Activated CD8-positive, alpha-beta memory T cell treated with anti-CD3 and anti-CD28 coated beads for 24 hours (primary cell): Measurements from ENCODE around the gene DMD.
"Not testable (repeated sequence)": the region's sequence is repeated elsewhere in the genome, so short reads cannot be mapped to it uniquely, and the experiment has no call there.

Source experiments
- DNase-seq: peaks from one replicate; pipeline ENCODE4 v3.0.0-alpha.2; 2020

The DMD gene

GRCh38 chrX:31464306-31464915 is 1746.9 kb downstream of the DMD start:
- no peak for DNase-seq

- DNase-seq = no peak
Measured at GRCh38 chrX:31461266-31461665, 1750.1 kb downstream of the DMD start.

GRCh38 chrX:31459361-31459760 is 1752.0 kb downstream of the DMD start:
- DNase-seq = no peak

GRCh38 chrX:31449965-31450364 is 1761.4 kb downstream of the DMD start:
- DNase-seq = no peak

GRCh38 chrX:31449081-31449480 is 1762.3 kb downstream of the DMD start:
- DNase-seq = no peak

- no peak for DNase-seq
Measured at GRCh38 chrX:31445542-31445941, 1765.8 kb downstream of the DMD start.

GRCh38 chrX:31443654-31444053 is 1767.7 kb downstream of the DMD start:
- DNase-seq = no peak

GRCh38 chrX:31440546-31440945 is 1770.8 kb downstream of the DMD start:
- no peak for DNase-seq

GRCh38 chrX:31436424-31436823 is 1774.9 kb downstream of the DMD start:
- no peak for DNase-seq

GRCh38 chrX:31435592-31435991 is 1775.8 kb downstream of the DMD start:
- DNase-seq = no peak

GRCh38 chrX:31433856-31434255 is 1777.5 kb downstream of the DMD start:
- no peak for DNase-seq

GRCh38 chrX:31429915-31430314 is 1781.4 kb downstream of the DMD start:
- no peak for DNase-seq

GRCh38 chrX:31423609-31424189 is 1787.7 kb downstream of the DMD start:
- DNase-seq = no peak

- DNase-seq = no peak
Measured at GRCh38 chrX:31421441-31421840, 1789.9 kb downstream of the DMD start.

GRCh38 chrX:31420711-31421151 is 1790.6 kb downstream of the DMD start:
- DNase-seq = no peak

- DNase-seq = no peak
Measured at GRCh38 chrX:31420302-31420701, 1791.0 kb downstream of the DMD start.

- DNase-seq = no peak
Measured at GRCh38 chrX:31397119-31397518, 1814.2 kb downstream of the DMD start.

GRCh38 chrX:31392513-31392912 is 1818.8 kb downstream of the DMD start:
- DNase-seq = no peak

GRCh38 chrX:31388946-31389345 is 1822.4 kb downstream of the DMD start:
- no peak for DNase-seq

- no peak for DNase-seq
Measured at GRCh38 chrX:31384471-31384870, 1826.9 kb downstream of the DMD start.

- DNase-seq = no peak
Measured at GRCh38 chrX:31383991-31384390, 1827.4 kb downstream of the DMD start.

GRCh38 chrX:31378973-31379372 is 1832.4 kb downstream of the DMD start:
- not testable (repeated sequence) for DNase-seq

- not testable (repeated sequence) for DNase-seq
Measured at GRCh38 chrX:31377821-31378220, 1833.5 kb downstream of the DMD start.

GRCh38 chrX:31376408-31377022 is 1834.8 kb downstream of the DMD start:
- DNase-seq = no peak

- no peak for DNase-seq
Measured at GRCh38 chrX:31374786-31375185, 1836.6 kb downstream of the DMD start.
